Calu3 (cell line): Measurements from ENCODE around the gene MRPL22. TPM values are rescaled to one million over a fixed set of nuclear protein-coding genes. Genes with fewer than 3 reads are reported as not detected.

ENCODE experiments used
- BruUV-seq: library from RNA; stranded (reverse); fragments of 400-500 nt; replicated peaks from 2 replicates; lab custom pipeline; 2021; lab: Mats Ljungman, UMichigan
- CTCF ChIA-PET: fragments of 300-600 bp; sonication (Branson Sonifier 250); formaldehyde crosslinking; loops from one replicate; lab custom pipeline; 2022; ENCODE audit warnings: antibody characterized with exemption; lab: Charles Lee
- DNase-seq: peaks from one replicate; pipeline ENCODE4 v3.0.0; 2022
- H3K27ac Mint-ChIP-seq: one replicate; pipeline ENCODE4 v1.8.0; 2022; ENCODE audit warnings: mixed read lengths; ENCODE audit not compliant: unreplicated experiment
- H3K27me3 Mint-ChIP-seq: one replicate; pipeline ENCODE4 v1.8.0; 2022; ENCODE audit warnings: mixed read lengths; ENCODE audit not compliant: unreplicated experiment
- H3K36me3 Mint-ChIP-seq: one replicate; pipeline ENCODE4 v1.8.0; 2022; ENCODE audit warnings: mild to moderate bottlenecking, moderate library complexity, mixed read lengths; ENCODE audit not compliant: insufficient read depth, unreplicated experiment
- H3K4me1 Mint-ChIP-seq: one replicate; pipeline ENCODE4 v1.8.0; 2022; ENCODE audit warnings: mild to moderate bottlenecking, low read depth, mixed read lengths; ENCODE audit not compliant: unreplicated experiment
- H3K4me3 Mint-ChIP-seq: one replicate; pipeline ENCODE4 v1.8.0; 2022; ENCODE audit warnings: mild to moderate bottlenecking, low read depth, moderate library complexity, mixed read lengths; ENCODE audit not compliant: unreplicated experiment
- H3K9me3 Mint-ChIP-seq: one replicate; pipeline ENCODE4 v1.8.0; 2022; ENCODE audit warnings: low read depth, mixed read lengths; ENCODE audit not compliant: unreplicated experiment
- intact Hi-C: fragments of 100-400 bp; cut with micrococcal nuclease; formaldehyde crosslinking; loops from one replicate; pipeline ENCODE4 v1.10.0; 2022; ENCODE audit not compliant: unreplicated experiment
- total RNA-seq: library from RNA; stranded (reverse); gene quantifications from 2 replicates; pipeline ENCODE4 v1.2.3, GENCODE V29; 2022
- TF ChIP-seq, protein P1 (sequence below): fragments of 200-600 bp; IDR thresholded peaks from one replicate; pipeline ENCODE4 v1.8.0; 2022; ENCODE audit warnings: antibody characterized with exemption; ENCODE audit not compliant: unreplicated experiment

MRPL22 gene
- total RNA-seq, 1 experiment from 2014 or later, result 80.6 TPM

DNA sequence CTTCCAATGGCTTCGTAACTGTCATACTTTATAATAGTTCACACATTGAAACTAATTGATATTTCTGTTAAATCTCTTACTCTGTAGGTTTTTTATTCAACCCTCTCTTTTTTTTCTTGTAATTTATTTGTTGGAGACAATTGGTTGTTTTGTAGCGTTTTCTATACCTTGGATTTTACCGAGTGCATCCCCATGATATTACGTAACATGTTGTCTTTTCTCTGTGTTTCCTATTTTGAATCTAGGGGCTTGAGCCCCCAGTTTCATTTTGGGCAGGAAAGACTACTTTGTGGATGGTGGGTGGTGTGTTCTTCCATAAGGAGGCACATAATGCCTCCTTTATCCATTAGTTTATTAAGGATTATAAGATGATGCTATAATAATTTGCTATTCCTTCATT lies 7.4 kb downstream of the MRPL22 start:
- TF ChIP-seq, protein P1, sequence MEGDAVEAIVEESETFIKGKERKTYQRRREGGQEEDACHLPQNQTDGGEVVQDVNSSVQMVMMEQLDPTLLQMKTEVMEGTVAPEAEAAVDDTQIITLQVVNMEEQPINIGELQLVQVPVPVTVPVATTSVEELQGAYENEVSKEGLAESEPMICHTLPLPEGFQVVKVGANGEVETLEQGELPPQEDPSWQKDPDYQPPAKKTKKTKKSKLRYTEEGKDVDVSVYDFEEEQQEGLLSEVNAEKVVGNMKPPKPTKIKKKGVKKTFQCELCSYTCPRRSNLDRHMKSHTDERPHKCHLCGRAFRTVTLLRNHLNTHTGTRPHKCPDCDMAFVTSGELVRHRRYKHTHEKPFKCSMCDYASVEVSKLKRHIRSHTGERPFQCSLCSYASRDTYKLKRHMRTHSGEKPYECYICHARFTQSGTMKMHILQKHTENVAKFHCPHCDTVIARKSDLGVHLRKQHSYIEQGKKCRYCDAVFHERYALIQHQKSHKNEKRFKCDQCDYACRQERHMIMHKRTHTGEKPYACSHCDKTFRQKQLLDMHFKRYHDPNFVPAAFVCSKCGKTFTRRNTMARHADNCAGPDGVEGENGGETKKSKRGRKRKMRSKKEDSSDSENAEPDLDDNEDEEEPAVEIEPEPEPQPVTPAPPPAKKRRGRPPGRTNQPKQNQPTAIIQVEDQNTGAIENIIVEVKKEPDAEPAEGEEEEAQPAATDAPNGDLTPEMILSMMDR, result no peak
- no TSS peak for BruUV-seq
- Mint-ChIP-seq H3K4me3 (no peak overlapping the region), H3K27ac (no peak overlapping the region), H3K9me3 (no peaks in the 10 kb centered on the region), H3K27me3 (no peaks in the 10 kb centered on the region), H3K36me3 (no peaks in the 10 kb centered on the region), H3K4me1 (no peaks in the 10 kb centered on the region)
- CTCF ChIA-PET, result no interaction called here
- no peak for DNase-seq
- intact Hi-C loops, result loop anchor here (10.0 kb wide), 1 partner anchor 196 kb away; no protein-coding TSS in a partner anchor

- Mint-ChIP-seq H3K9me3 (no peaks in the 10 kb centered on the region), H3K27me3 (no peaks in the 10 kb centered on the region), H3K4me1 (no peaks in the 10 kb centered on the region), H3K27ac (no peak overlapping the region), H3K36me3 (no peaks in the 10 kb centered on the region), H3K4me3 (no peak overlapping the region)
- no peak for DNase-seq
- CTCF ChIA-PET, result no interaction called here
- intact Hi-C loops, result loop anchor here (1.0 to 10.0 kb wide), 2 partner anchors 55 to 195 kb away; no protein-coding TSS in a partner anchor
- TF ChIP-seq, protein P1, result no peak
- BruUV-seq, result no TSS peak
These were observed 8.9 kb downstream of the MRPL22 start for GRCh38 chr5:154949781-154950180.

- intact Hi-C loops, result no loop called here
- CTCF ChIA-PET, result interaction anchor here (0.6 kb wide), 1 partner anchor 304 kb away, joined by 12 read pairs; no protein-coding TSS in a partner anchor
- Mint-ChIP-seq H3K4me1 (no peaks in the 10 kb centered on the region), H3K27me3 (no peaks in the 10 kb centered on the region), H3K27ac (no peak overlapping the region), H3K9me3 (no peaks in the 10 kb centered on the region), H3K36me3 (peaks cover 16% of the 10 kb centered on the region), H3K4me3 (no peak overlapping the region)
- BruUV-seq, result no TSS peak
- TF ChIP-seq, protein P1, result no peak
- no peak for DNase-seq
These were observed 15.8 kb downstream of the MRPL22 start for GRCh38 chr5:154956712-154957111.

GRCh38 chr5:154962494-154962893 lies 21.6 kb downstream of the MRPL22 start:
- CTCF ChIA-PET, result no interaction called here
- no peak overlapping the region for H3K27ac Mint-ChIP-seq
- DNase-seq, result no peak
- H3K4me3 Mint-ChIP-seq, result no peak overlapping the region
- no peaks in the 10 kb centered on the region for H3K9me3 Mint-ChIP-seq
- intact Hi-C loops, result no loop called here
- H3K27me3 Mint-ChIP-seq, result no peaks in the 10 kb centered on the region
- TF ChIP-seq, protein P1, result no peak
- H3K36me3 Mint-ChIP-seq, result peaks cover 10% of the 10 kb centered on the region
- no peaks in the 10 kb centered on the region for H3K4me1 Mint-ChIP-seq
- no TSS peak for BruUV-seq
